NCI-H526 treated with DMSO at 0.1 percent for 48 hours (cell line): ENCODE results near the gene KIAA1671.

Experiments used
- DNase-seq: peaks from one replicate; lab custom pipeline; 2025; lab: John Stamatoyannopoulos, UW

KIAA1671 gene

DNA sequence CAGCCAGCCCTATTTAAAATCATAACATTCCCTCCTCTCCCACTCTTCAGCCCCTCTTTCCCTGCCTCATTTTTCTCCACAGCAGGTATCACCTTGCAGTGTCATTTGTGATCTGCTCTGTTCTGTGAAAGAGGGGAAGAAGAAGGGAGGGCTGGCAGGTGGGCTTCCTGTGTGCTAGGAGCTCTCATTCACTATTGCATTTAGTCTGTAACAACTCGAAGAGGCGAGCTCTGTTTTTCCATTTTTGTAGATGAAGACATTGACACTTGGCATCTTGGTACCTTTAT is 195.1 kb downstream of the KIAA1671 start:
- DNase-seq: no peak

DNA sequence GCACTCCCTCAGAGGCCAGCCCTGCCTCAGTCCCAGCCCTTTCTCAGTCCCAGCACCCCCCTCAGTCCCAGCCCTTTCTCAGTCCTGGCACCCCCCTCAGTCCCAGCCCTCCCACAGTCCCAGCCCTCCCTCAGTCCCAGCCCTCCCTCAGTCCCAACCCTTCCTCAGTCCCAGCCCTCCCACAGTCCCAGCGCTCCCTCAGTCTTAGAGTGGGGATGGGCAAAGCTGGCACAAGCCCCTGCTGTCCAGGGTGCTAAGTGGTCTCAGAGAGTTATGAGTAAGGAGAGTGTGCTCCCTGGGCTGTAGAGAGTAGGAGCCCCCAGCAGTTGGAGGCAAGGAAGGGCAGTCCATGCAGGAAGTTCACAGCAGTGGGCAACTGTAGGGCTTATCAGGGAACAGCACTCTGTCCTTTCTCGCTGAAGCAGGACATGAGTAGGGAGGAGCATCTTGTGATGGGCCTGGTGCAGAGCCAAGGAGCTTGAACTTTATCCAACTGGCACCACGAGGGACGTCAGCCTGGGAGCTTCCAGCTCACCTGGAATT is 195.7 kb downstream of the KIAA1671 start:
- DNase-seq: no peak

DNA sequence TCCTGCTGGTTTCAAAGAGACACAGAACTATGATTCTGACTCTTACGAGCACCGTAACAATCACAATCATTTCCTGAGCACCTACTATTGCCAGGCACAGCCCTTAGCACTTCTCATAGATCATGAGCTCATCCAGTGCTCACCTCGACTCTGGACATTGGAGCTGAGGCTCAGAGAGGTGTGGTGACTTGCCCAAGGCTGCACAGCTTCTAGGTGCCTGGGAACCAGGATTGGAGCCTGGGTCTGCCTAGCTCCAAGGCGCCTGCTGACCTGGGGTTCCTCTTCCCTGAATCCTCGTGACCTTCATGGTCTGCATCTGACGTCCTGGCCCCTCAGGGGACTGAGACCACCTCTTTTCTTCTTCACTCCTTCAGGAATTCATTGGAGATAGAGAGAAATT is 196.5 kb downstream of the KIAA1671 start:
- no peak for DNase-seq

DNA sequence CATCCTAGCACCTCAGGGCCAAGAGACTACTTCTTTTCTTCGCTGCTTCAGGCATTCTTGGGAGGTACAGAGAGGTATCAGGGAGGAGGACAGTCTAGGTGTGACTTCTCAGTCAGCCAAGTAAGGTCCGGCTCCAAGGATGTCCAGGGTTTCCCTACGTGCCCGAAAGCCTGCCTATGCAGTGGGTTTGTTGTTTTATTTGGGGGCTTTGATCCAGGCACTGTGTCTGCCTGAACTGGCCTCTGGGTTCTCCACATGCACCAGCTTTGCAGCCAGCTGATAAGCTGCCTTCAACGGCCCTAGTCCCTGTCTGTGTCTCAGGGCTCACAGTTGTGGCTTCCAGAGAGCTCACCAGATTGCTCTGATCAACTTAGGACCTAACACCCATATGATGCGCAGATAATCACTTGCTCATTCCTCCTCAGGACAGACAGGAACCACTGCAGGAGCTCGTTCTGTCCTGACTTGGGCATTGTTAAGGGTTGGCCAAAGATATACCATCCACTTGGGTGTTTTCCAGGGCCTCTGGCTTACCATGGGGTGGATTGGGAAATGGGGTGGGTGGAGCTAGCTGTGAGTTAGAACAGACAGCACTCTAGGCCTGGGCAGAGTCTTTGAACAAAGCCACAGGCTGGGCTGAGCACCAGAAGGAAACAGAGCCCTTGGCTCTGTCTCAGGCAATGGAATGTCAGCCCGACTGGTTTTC is 201.6 kb downstream of the KIAA1671 start:
- no peak for DNase-seq

DNA sequence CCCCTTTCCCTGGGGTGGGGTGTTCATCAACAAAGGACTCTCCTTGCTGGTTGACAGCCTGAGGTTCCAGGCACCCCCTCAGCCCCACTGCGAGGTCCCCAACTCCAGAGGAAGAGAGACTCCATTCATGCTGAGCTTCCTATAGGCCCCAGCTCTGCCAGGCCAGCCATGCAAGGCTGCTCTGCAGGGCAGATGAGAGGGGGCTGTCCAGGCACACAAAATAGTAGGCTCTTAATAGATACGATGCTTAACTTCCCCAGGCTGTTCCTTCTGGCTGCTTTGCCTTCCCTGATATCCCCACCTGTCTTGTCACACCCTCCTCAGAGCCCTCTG is 202.1 kb downstream of the KIAA1671 start:
- no peak for DNase-seq

DNA sequence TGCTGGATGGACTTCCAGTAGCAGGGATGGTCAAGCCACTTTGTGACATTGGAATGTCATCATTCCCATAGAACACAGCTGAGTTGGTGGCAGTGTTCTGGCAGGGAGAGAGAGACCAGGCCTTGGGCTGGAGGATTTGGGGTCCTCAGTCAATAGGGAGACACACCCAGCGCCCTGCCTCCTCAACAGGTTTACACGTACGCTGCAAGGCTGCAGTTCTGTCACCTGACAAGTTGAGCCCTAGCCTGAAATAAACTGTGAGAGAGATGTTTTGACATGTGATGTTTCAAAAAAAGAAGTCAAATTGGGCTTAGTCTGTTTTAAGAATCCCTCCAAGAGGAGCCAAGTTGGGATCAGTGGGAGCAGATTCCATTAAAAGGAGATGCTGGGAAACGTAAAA is 204.2 kb downstream of the KIAA1671 start:
- no peak for DNase-seq

DNA sequence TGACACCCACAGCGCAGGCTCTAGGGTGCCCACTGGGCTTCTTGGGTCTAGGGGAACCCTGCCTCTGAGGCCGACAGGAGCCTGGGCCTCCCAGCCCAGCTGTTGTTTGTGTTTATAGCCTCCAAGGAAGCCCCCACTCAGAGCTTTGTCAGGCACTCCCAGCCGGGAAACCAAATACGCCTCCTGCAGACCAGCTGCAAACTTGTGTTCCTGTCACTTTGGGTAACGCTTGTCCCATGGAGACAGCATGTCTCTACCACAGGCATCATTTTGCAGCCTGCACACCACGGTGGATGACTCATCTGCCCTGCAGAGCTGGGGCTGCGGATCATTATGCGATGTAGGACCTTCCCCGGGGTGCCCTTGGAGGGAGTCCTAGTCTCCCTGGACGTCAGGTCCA is 206.5 kb downstream of the KIAA1671 start:
- DNase-seq: no peak

DNA sequence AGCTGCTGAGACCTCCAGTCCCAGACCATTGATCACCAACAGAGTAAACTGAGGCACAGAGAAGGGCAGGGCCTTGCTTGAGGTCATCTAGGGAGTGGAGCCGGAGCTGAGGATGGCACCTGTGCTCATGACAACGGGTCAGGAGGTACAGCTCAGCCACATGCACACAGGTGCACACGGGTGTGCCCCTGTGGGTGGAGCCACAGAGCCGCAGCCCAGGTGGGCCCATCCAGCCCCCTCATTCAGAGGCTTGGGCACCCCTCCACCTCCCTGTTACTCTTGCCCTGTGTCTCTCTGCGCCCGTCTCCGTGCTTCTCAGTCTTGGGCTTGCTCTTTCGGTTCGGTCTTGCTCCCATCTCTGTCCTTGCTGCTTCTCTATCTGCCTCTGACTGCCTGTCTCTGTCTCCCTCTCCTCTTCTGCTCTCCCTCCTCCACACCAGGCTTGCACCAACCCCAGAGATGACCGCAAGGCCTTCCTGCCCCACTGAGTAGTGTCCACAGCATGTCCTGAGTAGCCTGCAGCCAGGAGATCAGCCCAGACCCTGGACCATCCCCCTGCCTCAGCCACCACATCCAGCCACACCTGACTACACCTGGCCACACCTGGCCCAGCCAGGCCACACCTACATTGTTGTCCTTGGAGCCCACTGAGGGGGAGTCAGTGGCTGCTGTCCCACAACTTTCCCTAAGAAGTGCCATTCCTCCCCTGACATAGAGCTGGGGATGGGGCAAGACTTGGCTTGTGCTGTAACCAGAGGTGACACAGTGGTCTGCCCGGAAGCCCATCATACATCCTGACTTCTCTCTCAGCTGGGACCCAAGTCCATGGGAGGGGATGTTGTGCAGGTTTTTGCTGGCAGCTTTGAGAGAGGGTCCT is 207.8 kb downstream of the KIAA1671 start:
- no peak for DNase-seq

DNA sequence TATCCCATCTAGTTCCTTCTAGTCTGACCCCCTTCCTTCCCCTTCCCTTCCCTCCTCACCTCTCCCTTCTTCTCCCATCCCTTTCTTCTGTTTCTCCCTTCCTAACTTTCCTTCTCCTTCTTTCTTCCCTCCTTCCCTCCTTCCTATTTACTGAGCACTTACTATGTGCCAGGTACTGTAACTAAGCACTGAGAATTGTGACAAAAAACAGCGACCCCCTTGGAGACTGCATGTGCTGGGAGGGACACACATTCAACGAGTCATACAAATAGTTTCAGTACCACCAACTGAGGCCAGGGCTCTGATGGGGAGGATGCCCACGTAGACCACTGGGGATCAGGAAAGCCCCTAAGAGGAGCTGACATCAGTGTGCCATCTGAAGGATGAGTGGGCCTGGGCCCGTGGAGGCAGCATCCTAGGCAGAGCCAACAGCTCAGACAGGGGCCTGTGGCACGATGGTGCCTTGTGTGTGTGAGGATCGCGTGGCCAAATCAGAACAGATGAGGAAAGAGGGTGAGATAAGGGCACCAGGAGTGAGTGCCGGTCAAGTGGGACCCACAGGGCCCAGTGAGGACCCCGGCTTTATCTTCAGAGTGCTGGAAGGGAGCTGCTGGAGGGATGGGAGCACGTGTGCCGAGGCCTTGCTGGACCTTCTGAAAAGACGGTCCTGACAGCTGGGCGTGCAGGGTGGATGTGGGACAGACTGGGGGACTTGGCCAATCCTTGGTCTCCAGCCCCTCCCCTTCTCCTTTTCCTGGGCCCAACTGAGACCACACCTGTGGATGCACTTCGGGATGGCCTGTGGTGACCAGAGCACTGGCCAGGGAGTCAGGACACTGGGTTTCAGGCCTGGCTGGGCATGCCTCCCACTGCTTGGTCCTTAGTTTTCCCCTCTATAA is 208.8 kb downstream of the KIAA1671 start:
- no peak for DNase-seq

DNA sequence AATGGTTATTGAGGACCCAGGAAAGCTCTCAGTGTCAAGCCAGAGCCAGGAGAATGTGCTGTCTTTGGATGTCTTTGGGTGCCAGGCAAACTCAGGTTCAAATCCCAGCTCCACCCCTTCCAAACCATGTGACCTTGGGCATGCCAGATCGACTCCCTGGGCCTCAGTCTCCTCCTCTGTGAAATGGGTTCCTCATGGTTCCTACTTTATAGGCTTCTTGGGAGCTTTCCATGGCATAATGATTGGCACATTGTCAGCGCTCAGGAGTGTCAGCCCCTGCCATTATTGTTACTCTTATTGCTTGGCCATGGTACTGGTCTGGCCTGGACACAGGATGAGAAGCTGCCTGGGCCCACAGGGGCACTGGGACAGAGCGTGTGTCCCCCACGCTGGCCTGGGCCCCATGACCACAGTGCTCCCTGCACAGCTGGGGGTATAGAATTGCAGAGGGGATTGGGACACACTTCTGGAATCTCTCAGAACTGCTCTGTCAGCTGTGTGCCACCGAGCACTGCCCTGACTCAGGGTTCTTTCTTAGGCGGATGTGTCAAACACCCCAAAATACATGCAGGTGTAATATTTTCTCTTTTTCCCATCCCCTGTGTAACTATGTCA is 209.5 kb downstream of the KIAA1671 start:
- no peak for DNase-seq

DNA sequence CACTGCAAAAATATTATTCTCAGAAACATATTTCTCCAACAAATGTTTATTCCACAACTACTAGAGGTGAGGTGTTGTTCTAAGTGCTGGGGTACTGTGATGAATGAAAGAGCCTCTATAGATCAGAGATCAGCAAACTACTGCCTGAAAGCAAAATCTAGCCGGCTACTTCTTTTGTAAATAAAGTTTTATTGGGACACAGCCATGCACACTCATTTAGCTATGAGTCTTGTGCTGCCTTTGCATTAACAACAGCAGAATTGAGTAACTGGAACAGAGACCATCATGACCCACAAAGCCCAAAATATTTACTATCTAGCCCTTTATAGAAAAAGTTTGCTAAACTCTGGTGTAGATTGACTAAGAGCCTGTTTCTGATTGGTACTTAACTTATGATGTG is 210.0 kb downstream of the KIAA1671 start:
- DNase-seq: no peak

DNA sequence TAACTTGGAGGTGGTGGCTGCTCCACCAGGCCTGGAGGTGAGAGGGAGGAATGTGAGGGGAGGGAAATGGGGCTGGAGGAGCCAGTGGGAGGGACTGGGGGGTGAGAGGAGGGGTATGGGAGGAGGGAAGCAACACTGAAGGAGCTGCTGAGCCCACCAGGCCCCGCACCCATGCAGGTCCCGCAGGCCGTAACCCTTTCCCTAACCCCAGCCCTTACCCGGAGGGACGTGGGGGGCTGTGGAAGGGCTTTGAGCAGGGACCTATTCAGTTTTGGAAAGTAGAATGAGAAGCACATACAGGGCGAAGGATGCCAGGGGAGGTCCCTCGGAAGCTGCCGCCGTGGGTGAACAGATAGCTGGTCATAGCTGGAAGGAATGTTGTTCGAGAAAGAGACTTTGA is 213.3 kb downstream of the KIAA1671 start:
- DNase-seq: no peak

DNA sequence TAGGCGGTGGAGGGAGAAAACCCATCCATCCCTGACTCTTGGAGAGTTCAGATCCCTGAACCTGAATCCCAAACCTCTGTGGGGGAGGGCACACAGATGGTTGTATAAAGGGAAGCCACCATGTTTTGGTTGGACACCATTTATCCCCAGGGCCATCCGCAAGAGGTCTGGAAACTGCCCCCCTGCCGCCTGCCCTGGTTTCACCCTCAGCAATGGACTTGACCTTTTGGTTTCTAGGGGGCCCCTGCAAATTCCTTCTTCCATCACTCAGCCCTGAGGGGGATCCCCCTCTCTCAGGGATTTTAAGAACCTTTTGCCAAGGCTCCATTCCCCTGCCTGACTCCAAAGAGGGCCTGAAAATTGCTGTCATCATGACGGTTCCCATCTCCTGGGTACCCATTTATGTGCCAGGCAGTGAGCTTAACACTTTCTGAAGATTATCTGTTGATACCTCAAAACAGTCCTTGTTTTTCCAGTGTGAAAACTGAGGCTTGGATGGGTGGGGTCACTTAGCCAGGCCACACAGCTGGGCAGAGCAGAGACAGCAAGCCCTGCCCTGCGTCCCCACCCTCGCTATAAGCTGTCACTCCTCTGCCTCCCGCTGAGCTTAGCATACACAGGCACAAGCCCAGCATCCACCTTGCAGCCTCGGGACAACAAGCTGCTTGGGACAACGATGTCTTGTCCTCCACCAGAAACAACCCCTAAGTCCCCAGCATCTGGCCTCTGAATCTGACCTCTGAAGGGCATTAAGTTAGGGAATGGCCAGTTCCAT is 213.9 kb downstream of the KIAA1671 start:
- no peak for DNase-seq

DNA sequence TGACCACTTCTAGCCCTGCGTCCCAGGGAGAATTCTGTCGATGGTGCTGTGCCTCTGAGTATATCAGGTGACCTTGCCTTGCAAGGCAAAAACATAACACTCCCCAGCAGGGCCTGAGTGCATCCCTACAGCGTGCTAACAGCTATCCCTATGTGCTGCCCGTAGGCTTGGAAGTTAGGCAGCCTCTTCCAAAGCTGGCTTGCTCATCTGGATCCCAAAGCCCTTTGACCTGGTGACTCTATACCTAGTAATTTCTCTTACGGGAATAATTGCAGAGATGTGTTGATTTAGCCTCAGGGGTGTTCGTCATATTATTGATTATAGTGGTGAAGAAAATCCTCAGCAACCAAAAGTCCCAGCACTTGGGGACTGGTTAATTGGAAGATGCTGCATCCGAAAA is 214.6 kb downstream of the KIAA1671 start:
- no peak for DNase-seq

DNA sequence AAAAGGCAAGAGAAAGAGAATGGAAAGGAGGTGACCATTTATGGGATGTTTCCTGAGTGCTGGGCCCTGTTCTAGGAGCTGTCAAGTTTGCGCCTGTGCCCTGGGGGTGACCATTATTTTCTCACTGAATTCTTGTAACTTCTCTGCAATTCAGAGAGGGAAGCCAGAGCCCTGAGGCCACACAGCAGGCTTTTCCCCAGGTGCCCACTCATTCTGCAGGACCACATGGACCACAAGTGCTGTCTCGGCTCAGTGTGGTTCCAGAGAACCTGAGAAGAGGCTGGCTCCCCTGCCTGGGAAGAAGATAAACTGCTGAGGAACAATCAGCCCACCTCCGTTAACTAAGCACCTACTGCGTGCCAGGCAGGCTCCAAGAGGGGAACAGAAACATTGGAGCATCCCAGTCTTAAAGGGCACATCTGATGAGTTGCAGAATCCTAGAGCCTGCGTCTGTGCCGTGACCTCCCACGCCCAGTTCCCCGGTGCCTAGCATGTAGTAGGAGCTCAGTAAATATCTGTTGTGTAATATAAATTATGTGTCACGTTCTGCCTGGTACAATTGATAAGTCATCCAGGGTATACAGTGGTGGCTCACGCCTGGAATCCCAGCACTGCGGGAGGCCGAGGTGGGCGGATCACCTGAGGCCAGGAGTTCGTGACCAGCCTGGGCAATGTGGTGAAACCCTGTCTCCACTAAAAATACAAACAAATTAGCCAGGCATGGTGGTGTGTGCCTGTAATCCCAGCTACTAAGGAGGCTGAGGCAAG is 215.5 kb downstream of the KIAA1671 start:
- DNase-seq: no peak

DNA sequence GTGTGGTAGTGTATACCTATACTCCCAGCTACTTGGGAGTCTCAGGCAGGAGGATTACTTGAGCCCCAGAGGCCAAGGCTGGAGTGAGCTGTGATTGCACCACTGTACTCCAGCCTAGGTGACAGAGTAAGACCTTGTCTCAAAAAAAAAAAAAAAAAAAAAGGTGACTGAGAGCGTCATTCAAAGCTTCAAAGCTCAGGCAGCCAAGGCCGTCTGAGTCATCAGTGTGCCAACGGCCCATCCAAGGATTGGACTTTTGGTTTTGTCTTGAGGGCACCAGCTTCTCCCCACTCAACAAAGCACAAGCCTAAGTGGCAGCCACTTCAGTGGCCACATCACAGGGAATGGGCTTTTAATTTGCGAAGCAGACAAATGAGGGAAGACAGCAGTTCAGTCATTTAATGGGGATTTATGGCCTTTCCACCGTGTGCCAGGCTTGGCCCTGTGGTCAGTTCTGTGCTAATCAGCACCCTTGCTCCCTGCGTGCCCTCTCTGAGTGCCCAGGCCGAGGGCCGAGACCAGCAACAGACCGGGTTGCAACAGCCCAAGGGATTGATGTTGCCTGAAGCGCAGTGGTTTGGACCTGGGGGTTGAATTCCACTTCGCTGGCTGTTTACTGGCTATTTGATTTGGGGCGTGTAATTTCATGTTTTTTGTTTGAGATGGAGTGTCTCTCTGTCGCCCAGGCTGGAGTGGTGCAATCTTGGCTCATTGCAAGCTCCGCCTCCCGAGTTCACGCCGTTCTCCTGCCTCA is 216.9 kb downstream of the KIAA1671 start:
- no peak for DNase-seq

DNA sequence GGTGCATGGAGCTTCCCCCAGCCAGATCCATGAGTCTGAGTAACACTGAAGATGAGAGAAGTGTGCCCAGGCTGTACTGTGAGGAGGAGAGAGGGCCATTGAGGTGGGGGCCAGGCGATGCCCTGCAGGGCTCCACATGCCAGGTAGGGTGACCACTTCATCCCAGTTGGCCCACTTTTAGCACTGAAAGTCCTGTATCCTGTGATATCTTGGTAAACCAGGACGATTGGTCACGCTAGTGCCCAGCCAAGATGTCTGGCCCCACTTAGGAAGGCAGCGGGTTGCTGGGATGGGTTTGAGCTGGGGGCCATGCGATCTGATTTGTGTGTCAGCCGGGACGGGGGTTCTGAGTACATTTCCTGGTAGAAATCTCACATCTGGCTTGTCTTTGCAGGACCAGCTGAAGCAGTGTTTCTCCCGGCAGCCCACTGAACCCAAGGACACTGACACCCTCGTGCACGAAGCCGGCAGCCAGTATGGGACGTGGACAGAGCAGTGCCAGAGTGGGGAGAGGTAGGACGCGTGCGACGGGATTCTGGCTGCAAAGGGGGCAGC is 218.0 kb downstream of the KIAA1671 start:
- no peak for DNase-seq

DNA sequence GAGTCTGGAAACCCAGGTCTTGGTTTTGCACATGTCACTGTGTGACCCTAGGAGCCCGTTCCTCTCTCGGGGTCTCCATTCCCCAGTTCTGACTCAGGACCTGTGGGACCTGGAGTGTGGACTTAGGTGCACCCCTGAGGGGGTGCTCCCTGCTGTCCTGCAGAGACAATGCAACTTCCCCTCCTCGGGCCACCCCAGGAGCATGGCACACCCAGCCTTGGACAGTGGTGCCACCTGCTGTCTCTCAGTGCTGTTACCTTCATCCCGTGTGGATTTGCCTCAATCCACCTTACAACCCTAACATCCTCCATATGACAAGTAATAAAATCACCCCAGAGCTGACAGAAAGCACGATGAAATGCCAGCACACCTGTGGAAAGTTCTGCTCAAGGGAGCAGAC is 219.6 kb downstream of the KIAA1671 start:
- DNase-seq: no peak

DNA sequence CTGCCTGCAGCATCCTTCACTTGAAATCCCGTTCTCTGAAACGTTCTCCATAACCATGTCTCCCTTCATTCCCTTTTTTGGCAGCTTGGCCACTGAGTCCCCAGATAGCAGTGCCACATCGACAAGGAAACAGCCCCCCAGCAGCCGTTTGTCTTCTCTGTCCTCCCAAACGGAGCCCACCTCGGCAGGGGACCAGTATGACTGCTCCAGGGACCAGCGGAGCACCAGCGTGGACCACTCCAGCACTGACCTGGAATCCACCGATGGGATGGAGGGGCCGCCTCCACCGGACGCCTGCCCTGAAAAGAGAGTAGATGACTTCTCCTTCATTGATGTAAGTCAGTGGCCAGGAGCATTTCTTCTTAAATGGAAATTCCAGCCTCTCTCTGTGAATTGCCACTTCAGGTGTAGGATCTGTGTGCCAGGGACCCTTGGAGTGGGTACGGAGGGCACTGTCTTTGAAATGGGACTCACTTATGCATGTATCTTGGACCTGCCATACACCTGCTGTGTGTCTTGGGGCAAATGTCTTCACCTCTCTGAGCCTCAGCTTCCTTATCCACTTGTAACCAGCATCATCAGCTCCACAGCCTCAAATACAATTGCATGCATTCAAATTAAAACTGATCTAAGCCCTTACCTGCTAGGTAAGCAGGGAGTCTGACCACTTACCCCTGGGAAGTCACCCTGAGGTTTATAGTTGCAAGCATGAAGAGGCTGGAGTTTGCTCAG is 221.8 kb downstream of the KIAA1671 start:
- DNase-seq: no peak
